Measurements from ENCODE around the gene IL24. TPM values are rescaled to one million over a fixed set of nuclear protein-coding genes. Genes with fewer than 3 reads are reported as not detected.

IL24 gene
- total RNA-seq, 5 donors from 2014 or later (not counting 1 experiment from before 2014, with no cell fraction given): 0.18 to 0.22 TPM; not detected in 3

DNA sequence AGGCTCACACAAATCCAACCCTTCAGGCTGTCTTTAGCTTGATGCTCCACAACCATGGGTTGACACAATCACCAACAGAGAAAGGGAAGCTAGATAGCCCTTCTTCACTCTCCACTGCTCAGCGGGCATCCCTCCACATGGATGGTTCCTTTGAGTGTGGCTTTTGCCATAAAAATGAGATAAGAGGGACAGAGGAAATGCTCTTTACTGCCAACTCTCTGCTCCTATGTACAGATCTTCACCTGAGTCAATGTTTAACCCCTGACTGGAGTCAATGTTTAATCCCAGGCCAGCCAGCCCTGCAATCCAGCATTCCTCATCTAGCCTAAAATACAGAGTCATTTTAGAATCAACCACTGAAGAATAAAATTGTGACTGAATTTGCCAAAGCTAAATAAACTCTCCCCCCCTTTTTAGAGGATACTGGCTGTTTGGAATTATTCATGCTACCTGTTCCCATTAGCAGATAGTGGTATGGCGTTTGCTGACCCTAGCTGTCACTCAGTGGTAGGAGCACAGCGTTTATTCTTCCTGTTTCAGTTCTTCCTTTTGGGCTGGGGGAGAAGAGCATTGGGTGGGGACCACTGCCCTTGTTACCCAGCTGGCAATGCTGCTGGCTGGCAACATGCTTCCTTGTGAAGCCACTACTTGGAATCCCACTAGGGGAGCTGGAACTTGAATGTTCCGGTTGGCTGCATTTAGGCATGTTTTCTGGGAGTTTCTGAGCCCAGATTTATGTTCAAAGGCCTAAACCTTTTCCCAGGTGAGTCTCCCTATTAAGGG, 54.3 kb downstream of the IL24 start:
- H3K9me3 Mint-ChIP-seq: peaks cover 0 to 4% (median 0%) of the 10 kb centered on the region in 3 donors
- no peak overlapping the region for H3K27ac Mint-ChIP-seq
- no peak overlapping the region for H3K4me3 Mint-ChIP-seq

DNA sequence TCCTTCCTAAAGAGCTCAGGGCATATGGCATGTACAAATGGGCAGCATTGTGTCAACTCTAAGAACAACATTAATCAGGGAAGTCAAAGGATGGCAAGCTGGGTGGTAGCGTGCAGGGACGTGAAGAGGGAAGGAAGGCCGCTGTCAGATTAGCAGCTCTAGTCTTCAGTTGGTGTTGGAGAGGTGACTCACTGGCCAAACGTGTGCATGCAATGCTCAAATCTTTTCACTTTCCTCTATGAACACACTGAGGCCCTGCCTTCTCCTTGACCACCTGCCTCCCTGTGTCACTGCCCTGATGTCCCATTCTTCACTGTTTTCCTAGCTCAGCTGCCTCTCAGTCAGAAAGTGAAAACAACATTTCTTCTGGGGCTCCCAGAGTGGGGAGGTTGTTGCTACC, 54.9 kb downstream of the IL24 start:
- no peak overlapping the region for H3K4me3 Mint-ChIP-seq
- H3K9me3 ChIP-seq: no peaks in the 10 kb centered on the region
- H3K27me3 ChIP-seq (replicated peaks in 1 of 2; ENCODE audit: control insufficient read depth in 2 of 2, extremely low read depth in 1 of 2, insufficient read depth in 2 of 2, low read length in 1 of 2): no peaks in the 10 kb centered on the region
- no peaks in the 10 kb centered on the region for H3K27me3 Mint-ChIP-seq
- no peaks in the 10 kb centered on the region for H3K36me3 ChIP-seq (ENCODE audit: control insufficient read depth in 2 of 2, extremely low read depth in 1 of 2, insufficient read depth in 1 of 2, low read length in 1 of 2)
- no peak overlapping the region for H3K27ac ChIP-seq (ENCODE audit: low read length)
- DNase-seq: no peak
- no peaks in the 10 kb centered on the region for H3K4me1 ChIP-seq (ENCODE audit: control insufficient read depth in 1 of 2, extremely low read depth in 1 of 2, insufficient read depth in 2 of 2, low read length in 2 of 2)
- H3K36me3 Mint-ChIP-seq: peaks cover 4% of the 10 kb centered on the region
- no peak overlapping the region for H3K4me3 ChIP-seq (ENCODE audit: control insufficient read depth in 1 of 2, extremely low read depth in 1 of 2, low read length in 1 of 2)
- CTCF ChIA-PET: no interaction called here
- ATAC-seq (replicated peaks in 1 of 4): no peak
- no CpG with 5 or more reads among the region's 4 CpGs for WGBS (ENCODE audit: insufficient coverage)
- H3K9me3 Mint-ChIP-seq: peaks cover 0 to 4% (median 0%) of the 10 kb centered on the region in 3 donors
- POLR2A ChIA-PET: no interaction called here
- peaks cover 0 to 6% (median 3%) of the 10 kb centered on the region in 3 donors for H3K4me1 Mint-ChIP-seq
- no peak overlapping the region for H3K27ac Mint-ChIP-seq

More for the DNA sequence above, 54.3 kb downstream of the IL24 start:
- no peaks in the 10 kb centered on the region for H3K36me3 ChIP-seq (ENCODE audit: control insufficient read depth in 2 of 2, extremely low read depth in 1 of 2, insufficient read depth in 1 of 2, low read length in 1 of 2)
- H3K4me3 ChIP-seq (ENCODE audit: control insufficient read depth in 1 of 2, extremely low read depth in 1 of 2, low read length in 1 of 2): no peak overlapping the region
- ATAC-seq (replicated peaks in 1 of 4) (no peak), DNase-seq (no peak)
- no peak overlapping the region for H3K27ac ChIP-seq (ENCODE audit: low read length)
- H3K27me3 ChIP-seq (replicated peaks in 1 of 2; ENCODE audit: control insufficient read depth in 2 of 2, extremely low read depth in 1 of 2, insufficient read depth in 2 of 2, low read length in 1 of 2): no peaks in the 10 kb centered on the region
- 83% methylated on average over 3 of the region's 4 CpGs for WGBS (ENCODE audit: insufficient coverage)
- H3K36me3 Mint-ChIP-seq: peaks cover 4% of the 10 kb centered on the region
- H3K9me3 ChIP-seq: no peaks in the 10 kb centered on the region
- peaks cover 0 to 6% (median 3%) of the 10 kb centered on the region in 3 donors for H3K4me1 Mint-ChIP-seq
- no peaks in the 10 kb centered on the region for H3K4me1 ChIP-seq (ENCODE audit: control insufficient read depth in 1 of 2, extremely low read depth in 1 of 2, insufficient read depth in 2 of 2, low read length in 2 of 2)
- H3K27me3 Mint-ChIP-seq: peaks cover 0 to 3% of the 10 kb centered on the region in 2 donors
- CTCF ChIA-PET: interaction anchor here in 1 of 2 donors (0.6 kb wide), 1 partner anchor 39 kb away, joined by 3 read pairs; no protein-coding TSS in a partner anchor
- POLR2A ChIA-PET: no interaction called here

DNA sequence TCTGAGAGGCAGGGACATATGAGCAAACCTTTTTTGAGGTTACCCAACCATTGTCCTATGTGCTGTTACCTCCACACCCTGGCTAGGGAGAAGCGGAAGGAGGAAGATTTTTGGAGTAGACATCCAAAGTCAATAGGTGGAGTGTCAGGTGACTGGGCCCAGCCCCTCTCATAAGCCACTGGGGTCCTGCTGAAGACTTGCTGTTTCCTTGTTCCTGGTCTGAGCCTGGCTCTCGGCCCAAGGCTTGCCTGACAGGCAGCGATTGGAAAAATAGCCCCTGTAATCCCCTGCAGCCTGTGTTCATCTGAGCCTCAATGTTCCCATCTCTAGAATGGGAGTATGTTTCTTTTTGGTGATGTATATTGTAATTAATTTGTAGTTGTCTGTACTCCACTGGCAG, 55.9 kb downstream of the IL24 start:
- POLR2A ChIA-PET: no interaction called here
- H3K36me3 ChIP-seq (ENCODE audit: control insufficient read depth in 2 of 2, extremely low read depth in 1 of 2, insufficient read depth in 1 of 2, low read length in 1 of 2): no peaks in the 10 kb centered on the region
- Mint-ChIP-seq H3K4me1 (peaks cover 0 to 6% (median 3%) of the 10 kb centered on the region in 3 donors), H3K27me3 (no peaks in the 10 kb centered on the region), H3K4me3 (no peak overlapping the region), H3K36me3 (peaks cover 4% of the 10 kb centered on the region), H3K27ac (no peak overlapping the region), H3K9me3 (peaks cover 0 to 4% (median 0%) of the 10 kb centered on the region in 3 donors)
- H3K27ac ChIP-seq (ENCODE audit: low read length): no peak overlapping the region
- no peaks in the 10 kb centered on the region for H3K9me3 ChIP-seq
- WGBS (ENCODE audit: insufficient coverage): 88% methylated on average over 1 of the region's 3 CpGs
- no peak overlapping the region for H3K4me3 ChIP-seq (ENCODE audit: control insufficient read depth in 1 of 2, extremely low read depth in 1 of 2, low read length in 1 of 2)
- CTCF ChIA-PET: interaction anchor here in 1 of 2 donors (0.7 kb wide), 1 partner anchor 387 kb away, joined by 3 read pairs; no protein-coding TSS in a partner anchor
- DNase-seq: no peak
- H3K4me1 ChIP-seq (ENCODE audit: control insufficient read depth in 1 of 2, extremely low read depth in 1 of 2, insufficient read depth in 2 of 2, low read length in 2 of 2): no peaks in the 10 kb centered on the region
- no peaks in the 10 kb centered on the region for H3K27me3 ChIP-seq (replicated peaks in 1 of 2; ENCODE audit: control insufficient read depth in 2 of 2, extremely low read depth in 1 of 2, insufficient read depth in 2 of 2, low read length in 1 of 2)
- no peak for ATAC-seq (replicated peaks in 1 of 4)

DNA sequence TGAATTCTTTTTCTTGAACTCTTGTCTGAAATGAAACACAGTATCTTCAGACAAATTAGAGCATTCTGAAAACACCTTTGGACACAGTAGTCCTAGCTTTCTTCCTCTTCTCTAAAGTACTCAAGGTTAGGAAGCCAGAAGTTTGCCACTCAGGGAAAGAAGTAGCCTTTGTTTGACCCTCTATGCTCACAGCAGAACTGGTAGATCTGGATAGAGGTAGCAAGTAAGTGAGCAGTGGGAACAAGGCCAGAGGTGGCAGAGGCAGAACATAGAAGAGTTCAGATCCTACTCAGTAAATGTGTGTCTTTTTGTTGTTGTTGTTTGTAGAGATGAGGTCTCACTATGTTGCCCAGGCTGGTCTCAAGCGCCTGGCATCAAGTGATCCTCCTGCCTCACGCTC, 56.4 kb downstream of the IL24 start:
- H3K9me3 Mint-ChIP-seq: peaks cover 0 to 4% (median 0%) of the 10 kb centered on the region in 3 donors
- Histone ChIP-seq H3K36me3 (ENCODE audit: control insufficient read depth in 2 of 2, extremely low read depth in 1 of 2, insufficient read depth in 1 of 2, low read length in 1 of 2) (no peaks in the 10 kb centered on the region), H3K4me3 (ENCODE audit: control insufficient read depth in 1 of 2, extremely low read depth in 1 of 2, low read length in 1 of 2) (no peak overlapping the region), H3K27me3 (replicated peaks in 1 of 2; ENCODE audit: control insufficient read depth in 2 of 2, extremely low read depth in 1 of 2, insufficient read depth in 2 of 2, low read length in 1 of 2) (no peaks in the 10 kb centered on the region), H3K9me3 (no peaks in the 10 kb centered on the region), H3K4me1 (ENCODE audit: control insufficient read depth in 1 of 2, extremely low read depth in 1 of 2, insufficient read depth in 2 of 2, low read length in 2 of 2) (no peaks in the 10 kb centered on the region), H3K27ac (ENCODE audit: low read length) (no peak overlapping the region)
- CTCF ChIA-PET: no interaction called here
- H3K27me3 Mint-ChIP-seq: no peaks in the 10 kb centered on the region
- peaks cover 0 to 6% (median 3%) of the 10 kb centered on the region in 3 donors for H3K4me1 Mint-ChIP-seq
- WGBS (ENCODE audit: insufficient coverage): 89% methylated on average over 2 of the region's 2 CpGs
- H3K36me3 Mint-ChIP-seq: peaks cover 4% of the 10 kb centered on the region
- ATAC-seq (replicated peaks in 1 of 4): no peak
- no peak overlapping the region for H3K27ac Mint-ChIP-seq
- POLR2A ChIA-PET: no interaction called here
- no peak for DNase-seq
- no peak overlapping the region for H3K4me3 Mint-ChIP-seq

Other genes starting within 250 kb of the IL24 start
- 100 to 1,000 TPM in 1 of 5 donors, 10 to 100 TPM in 4; 64.3 to 117 (median 78.4) TPM for gene MAPKAPK2, start 212.5 kb upstream of the IL24 start, total RNA-seq
- not detected for gene IL19, start 126.7 kb upstream of the IL24 start, total RNA-seq
- gene IL10, start 124.9 kb upstream of the IL24 start, total RNA-seq: 1 to 10 TPM in 1 of 5 donors, under 1 TPM in 2, not detected in 2; 0.19 to 1.1 (median 0.26) TPM
- gene IL20, start 31.8 kb upstream of the IL24 start, total RNA-seq: not detected
- gene FCMR, start 24.5 kb downstream of the IL24 start, total RNA-seq: 100 to 1,000 TPM; 275 to 576 (median 453) TPM
- 1 to 10 TPM in 3 of 5 donors, not detected in 2; 2.7 to 6.7 (median 3.2) TPM for gene PIGR, start 49.0 kb downstream of the IL24 start, total RNA-seq
- not detected for gene FCAMR, start 73.0 kb downstream of the IL24 start, total RNA-seq
- under 1 TPM; 0.08 to 0.29 (median 0.14) TPM for gene C1orf116, start 135.3 kb downstream of the IL24 start, total RNA-seq
- 10 to 100 TPM in 2 of 5 donors, 1 to 10 TPM in 3; 7.8 to 13.5 (median 8.7) TPM for gene YOD1, start 153.8 kb downstream of the IL24 start, total RNA-seq
- gene PFKFB2, start 155.8 kb downstream of the IL24 start, total RNA-seq: 1 to 10 TPM; 1.6 to 4.7 (median 3.2) TPM
- gene C4BPB, start 191.4 kb downstream of the IL24 start, total RNA-seq: 1 to 10 TPM in 2 of 5 donors, under 1 TPM in 2, not detected in 1; 0.66 to 4.8 (median 1.0) TPM
- under 1 TPM in 3 of 5 donors, not detected in 2; 0.60 to 0.72 (median 0.70) TPM for gene C4BPA, start 206.8 kb downstream of the IL24 start, total RNA-seq